SK-N-SH treated with all-trans-retinoic acid at 6 μM for 48 hours (cell line): ENCODE data around the gene YJU2.
"Not testable (repeated sequence)": the region's sequence is repeated elsewhere in the genome, so short reads cannot be mapped to it uniquely, and the experiment has no call there.

Experiments
- ATAC-seq: fragments of 200-7000 bp; cut with Tn5 transposase; 3 replicates; pipeline ENCODE4 v1.9.1; 2020; ENCODE audit warnings: mild to moderate bottlenecking, moderate library complexity
- CREB5 ChIP-seq: fragments of 250-450 bp; sonication (Bioruptor Pico); IDR thresholded peaks from 2 replicates; pipeline ENCODE4 v1.5.1; 2020; ENCODE audit warnings: low read depth, mild to moderate bottlenecking, moderate library complexity
- CSDC2 ChIP-seq: fragments of 250-450 bp; sonication (Bioruptor Pico); IDR thresholded peaks from 2 replicates; pipeline ENCODE4 v1.5.0; 2020; ENCODE audit warnings: mild to moderate bottlenecking, moderate library complexity
- CSRNP3 ChIP-seq: fragments of 250-450 bp; sonication (Bioruptor Pico); IDR thresholded peaks from 2 replicates; pipeline ENCODE4 v1.5.1; 2021; ENCODE audit warnings: mild to moderate bottlenecking, moderate library complexity
- ESRRG ChIP-seq: fragments of 250-450 bp; sonication (Bioruptor Pico); IDR thresholded peaks from 2 replicates; pipeline ENCODE4 v1.6.1; 2021; ENCODE audit warnings: mild to moderate bottlenecking
- OSR1 ChIP-seq: fragments of 250-450 bp; sonication (Bioruptor Pico); IDR thresholded peaks from 2 replicates; pipeline ENCODE4 v1.8.0; 2022; ENCODE audit warnings: moderate library complexity, mild to moderate bottlenecking, inconsistent platforms
- PPARA ChIP-seq: fragments of 250-450 bp; sonication (Bioruptor Pico); IDR thresholded peaks from 2 replicates; pipeline ENCODE4 v1.5.0; 2020; ENCODE audit warnings: mild to moderate bottlenecking, borderline replicate concordance
- RARB ChIP-seq: fragments of 250-450 bp; sonication (Bioruptor Pico); IDR thresholded peaks from 2 replicates; pipeline ENCODE4 v1.8.0; 2021; ENCODE audit warnings: mild to moderate bottlenecking, moderate library complexity
- TOX ChIP-seq: fragments of 250-450 bp; sonication (Bioruptor Pico); IDR thresholded peaks from 2 replicates; pipeline ENCODE4 v1.8.0; 2021; ENCODE audit warnings: mild to moderate bottlenecking, moderate library complexity, borderline replicate concordance
- ZFP3 ChIP-seq: fragments of 250-450 bp; sonication (Bioruptor Pico); IDR thresholded peaks from 2 replicates; pipeline ENCODE4 v1.5.0; 2020; ENCODE audit warnings: mild to moderate bottlenecking, moderate library complexity
- ZNF565 ChIP-seq: fragments of 450-650 bp; formaldehyde crosslinking; conservative IDR thresholded peaks from 2 replicates; pipeline ENCODE4 v1.5.0; 2020; ENCODE audit warnings: low read depth, mild to moderate bottlenecking, moderate library complexity
- ZNF70 ChIP-seq: fragments of 450-650 bp; formaldehyde crosslinking; IDR thresholded peaks from 2 replicates; pipeline ENCODE4 v1.5.0; 2020; ENCODE audit warnings: mild to moderate bottlenecking, moderate library complexity
- ZNF8 ChIP-seq: fragments of 450-650 bp; formaldehyde crosslinking; IDR thresholded peaks from 2 replicates; pipeline ENCODE4 v1.5.0; 2020; ENCODE audit warnings: mild to moderate bottlenecking, moderate library complexity
- TF ChIP-seq, protein P1 (sequence below): fragments of 250-450 bp; sonication (Bioruptor Pico); IDR thresholded peaks from 2 replicates; pipeline ENCODE4 v1.8.0; 2021; ENCODE audit warnings: low read depth, mild to moderate bottlenecking, moderate library complexity, borderline replicate concordance
- TF ChIP-seq, protein P2 (sequence below): fragments of 250-450 bp; sonication (Bioruptor Pico); IDR thresholded peaks from 2 replicates; pipeline ENCODE4 v1.5.0; 2020; ENCODE audit warnings: mild to moderate bottlenecking, moderate library complexity

The YJU2 gene

GRCh38 chr19:4234142-4234861 is 12.6 kb upstream of the YJU2 start:
- no peak for ATAC-seq
- TF ChIP-seq ZFP3 (CRISPR knock-in tag) (no peak), CSDC2 (CRISPR knock-in tag) (no peak), ZNF70 (CRISPR knock-in tag) (no peak), TOX (CRISPR knock-in tag) (no peak), CREB5 (CRISPR knock-in tag) (no peak), ZNF8 (no peak), PPARA (CRISPR knock-in tag) (no peak), ESRRG (CRISPR knock-in tag) (no peak)
- TF ChIP-seq, protein P1, sequence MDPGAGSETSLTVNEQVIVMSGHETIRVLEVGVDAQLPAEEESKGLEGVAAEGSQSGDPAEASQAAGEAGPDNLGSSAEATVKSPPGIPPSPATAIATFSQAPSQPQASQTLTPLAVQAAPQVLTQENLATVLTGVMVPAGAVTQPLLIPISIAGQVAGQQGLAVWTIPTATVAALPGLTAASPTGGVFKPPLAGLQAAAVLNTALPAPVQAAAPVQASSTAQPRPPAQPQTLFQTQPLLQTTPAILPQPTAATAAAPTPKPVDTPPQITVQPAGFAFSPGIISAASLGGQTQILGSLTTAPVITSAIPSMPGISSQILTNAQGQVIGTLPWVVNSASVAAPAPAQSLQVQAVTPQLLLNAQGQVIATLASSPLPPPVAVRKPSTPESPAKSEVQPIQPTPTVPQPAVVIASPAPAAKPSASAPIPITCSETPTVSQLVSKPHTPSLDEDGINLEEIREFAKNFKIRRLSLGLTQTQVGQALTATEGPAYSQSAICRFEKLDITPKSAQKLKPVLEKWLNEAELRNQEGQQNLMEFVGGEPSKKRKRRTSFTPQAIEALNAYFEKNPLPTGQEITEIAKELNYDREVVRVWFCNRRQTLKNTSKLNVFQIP (CRISPR knock-in tag): no peak
- TF ChIP-seq, all 23 proteins: peak for 0

- TF ChIP-seq RARB (CRISPR knock-in tag) (no peak), ESRRG (CRISPR knock-in tag) (no peak), ZNF565 (no peak), TOX (CRISPR knock-in tag) (no peak), CSRNP3 (CRISPR knock-in tag) (no peak), CSDC2 (CRISPR knock-in tag) (no peak), ZNF8 (no peak)
- TF ChIP-seq, protein P2, sequence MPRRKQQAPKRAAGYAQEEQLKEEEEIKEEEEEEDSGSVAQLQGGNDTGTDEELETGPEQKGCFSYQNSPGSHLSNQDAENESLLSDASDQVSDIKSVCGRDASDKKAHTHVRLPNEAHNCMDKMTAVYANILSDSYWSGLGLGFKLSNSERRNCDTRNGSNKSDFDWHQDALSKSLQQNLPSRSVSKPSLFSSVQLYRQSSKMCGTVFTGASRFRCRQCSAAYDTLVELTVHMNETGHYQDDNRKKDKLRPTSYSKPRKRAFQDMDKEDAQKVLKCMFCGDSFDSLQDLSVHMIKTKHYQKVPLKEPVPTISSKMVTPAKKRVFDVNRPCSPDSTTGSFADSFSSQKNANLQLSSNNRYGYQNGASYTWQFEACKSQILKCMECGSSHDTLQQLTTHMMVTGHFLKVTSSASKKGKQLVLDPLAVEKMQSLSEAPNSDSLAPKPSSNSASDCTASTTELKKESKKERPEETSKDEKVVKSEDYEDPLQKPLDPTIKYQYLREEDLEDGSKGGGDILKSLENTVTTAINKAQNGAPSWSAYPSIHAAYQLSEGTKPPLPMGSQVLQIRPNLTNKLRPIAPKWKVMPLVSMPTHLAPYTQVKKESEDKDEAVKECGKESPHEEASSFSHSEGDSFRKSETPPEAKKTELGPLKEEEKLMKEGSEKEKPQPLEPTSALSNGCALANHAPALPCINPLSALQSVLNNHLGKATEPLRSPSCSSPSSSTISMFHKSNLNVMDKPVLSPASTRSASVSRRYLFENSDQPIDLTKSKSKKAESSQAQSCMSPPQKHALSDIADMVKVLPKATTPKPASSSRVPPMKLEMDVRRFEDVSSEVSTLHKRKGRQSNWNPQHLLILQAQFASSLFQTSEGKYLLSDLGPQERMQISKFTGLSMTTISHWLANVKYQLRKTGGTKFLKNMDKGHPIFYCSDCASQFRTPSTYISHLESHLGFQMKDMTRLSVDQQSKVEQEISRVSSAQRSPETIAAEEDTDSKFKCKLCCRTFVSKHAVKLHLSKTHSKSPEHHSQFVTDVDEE (CRISPR knock-in tag): no peak
- ATAC-seq: no peak
These were observed 12.0 kb upstream of the YJU2 start for GRCh38 chr19:4234862-4235201.

GRCh38 chr19:4237510-4237909 is 9.4 kb upstream of the YJU2 start:
- ATAC-seq: not testable (repeated sequence)

DNA sequence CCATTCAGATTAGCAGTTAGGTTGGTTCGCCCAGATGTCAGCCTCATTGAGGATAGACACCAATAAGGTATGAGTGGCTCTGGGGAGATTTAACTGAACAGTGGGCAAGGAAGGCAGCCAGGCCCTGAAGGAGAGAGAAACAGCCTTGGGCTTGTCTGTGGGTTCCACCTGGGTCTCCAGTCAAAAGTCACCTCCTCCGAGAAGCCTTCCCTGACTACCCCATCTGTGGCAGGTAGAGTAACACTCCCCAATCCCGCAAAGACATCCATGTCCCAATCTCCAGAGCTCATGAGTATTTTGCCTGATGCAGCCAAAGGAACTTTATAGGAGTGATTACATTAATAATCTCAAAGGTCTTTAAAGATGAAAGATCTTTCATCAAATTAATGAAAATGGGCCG is 8.0 kb upstream of the YJU2 start:
- TF ChIP-seq CREB5 (CRISPR knock-in tag): no peak
- TF ChIP-seq OSR1 (CRISPR knock-in tag): no peak
- TF ChIP-seq CSRNP3 (CRISPR knock-in tag): no peak
- ATAC-seq: no peak
